Testis (tissue), 2 donors: ENCODE data around the gene IRX1.

ENCODE experiments used
- CTCF ChIP-seq, 3 experiments: fragments of 450-650 bp in 2 of 3; fragments of 200-600 bp in 1 of 3; sonication (generic) in 1 of 3; IDR thresholded peaks; one replicate each; pipeline ENCODE4 v1.5.1; 2016 to 2019; ENCODE audit warnings: antibody characterized with exemption in 3 of 3, mild to moderate bottlenecking in 2 of 3, moderate library complexity in 1 of 3
- POLR2A ChIP-seq: fragments of 450-650 bp; IDR thresholded peaks from one replicate; pipeline ENCODE4 v1.6.1; 2017; ENCODE audit warnings: antibody characterized with exemption, mild to moderate bottlenecking, moderate library complexity

- no peak for TF ChIP-seq CTCF (IDR thresholded peaks at IDR 0.05)
- no peak for TF ChIP-seq POLR2A
Measured at GRCh38 chr5:3613726-3614125, 18.1 kb downstream of the IRX1 start.
